ENCODE results near the gene CTXN2.

The CTXN2 gene

DNA sequence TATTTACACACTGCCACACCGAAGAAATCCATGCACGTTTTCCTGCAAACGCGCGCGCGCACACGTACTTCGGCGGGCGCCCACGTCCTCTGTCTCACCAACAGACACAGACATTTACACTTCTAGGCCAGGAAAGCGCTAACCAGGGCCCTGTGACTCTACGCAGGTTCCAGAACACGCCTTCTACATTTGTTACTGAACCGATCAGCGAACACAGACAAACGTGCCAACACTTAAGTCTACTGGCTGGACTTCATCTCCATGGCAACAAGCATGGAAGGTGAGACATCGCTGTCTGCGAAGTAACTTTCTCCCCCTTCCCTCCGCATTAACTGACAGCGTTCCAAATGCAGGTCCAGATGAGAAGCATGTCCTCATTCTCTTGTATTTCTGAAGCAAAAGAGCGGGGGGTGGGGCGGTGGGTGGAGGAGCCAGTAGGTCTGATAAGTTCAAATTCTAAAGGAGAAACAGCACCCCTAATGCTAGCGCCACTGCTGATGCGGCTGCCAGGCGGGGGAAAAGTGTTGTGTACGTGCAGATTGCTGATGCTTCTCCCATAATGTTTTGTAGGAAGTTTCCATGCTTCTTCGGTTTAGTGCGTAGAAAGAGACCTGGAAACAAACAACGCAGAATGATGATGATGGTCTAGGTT is at the start of gene CTXN2:
Gene CTXN2 (plus strand): TSS at position 92 of the 652 bp plus-strand sequence. CDS start 9,636 bp downstream, outside the sequence.
- no peak for DNase-seq (ENCODE audit: low read depth)

DNA sequence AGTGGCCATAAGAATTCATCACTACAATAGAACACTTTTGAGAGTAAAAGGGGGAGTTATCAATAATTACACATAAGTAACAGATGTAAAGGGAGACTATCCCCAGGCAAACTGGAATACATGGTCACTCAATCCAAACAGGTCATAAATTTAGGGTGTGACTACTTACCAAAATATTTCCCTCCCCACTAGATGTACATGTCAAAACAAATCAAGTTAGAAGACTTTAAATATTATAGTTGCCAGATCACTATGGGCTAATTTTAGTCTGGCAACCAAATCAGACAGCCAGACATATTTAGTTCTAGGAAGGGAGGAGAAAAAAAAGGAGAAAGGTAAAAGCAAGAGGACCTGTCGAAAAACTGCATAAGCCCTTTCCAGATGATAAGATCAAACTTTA is 47.6 kb upstream of the CTXN2 start:
- DNase-seq (ENCODE audit: low read depth), result no peak

DNA sequence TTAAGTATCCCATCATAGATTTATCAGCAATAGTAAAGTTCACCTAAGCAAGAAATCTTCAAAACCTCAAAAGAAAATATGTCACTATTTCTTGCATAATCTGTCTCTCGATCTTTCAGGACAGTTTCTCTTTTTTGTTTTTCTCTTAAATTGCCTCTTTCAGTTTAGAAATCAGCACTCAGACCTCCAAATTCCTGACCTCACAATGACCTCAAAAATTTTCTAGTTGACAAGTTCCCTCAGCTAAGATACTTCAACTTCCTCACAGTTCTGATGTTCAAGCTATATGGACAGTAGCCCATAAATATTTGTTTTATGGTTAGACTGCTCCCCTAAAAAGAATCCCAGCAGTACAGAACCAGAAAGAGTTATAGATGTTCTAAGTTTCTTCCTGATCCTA is 46.6 kb upstream of the CTXN2 start:
- DNase-seq (ENCODE audit: low read depth), result no peak

DNA sequence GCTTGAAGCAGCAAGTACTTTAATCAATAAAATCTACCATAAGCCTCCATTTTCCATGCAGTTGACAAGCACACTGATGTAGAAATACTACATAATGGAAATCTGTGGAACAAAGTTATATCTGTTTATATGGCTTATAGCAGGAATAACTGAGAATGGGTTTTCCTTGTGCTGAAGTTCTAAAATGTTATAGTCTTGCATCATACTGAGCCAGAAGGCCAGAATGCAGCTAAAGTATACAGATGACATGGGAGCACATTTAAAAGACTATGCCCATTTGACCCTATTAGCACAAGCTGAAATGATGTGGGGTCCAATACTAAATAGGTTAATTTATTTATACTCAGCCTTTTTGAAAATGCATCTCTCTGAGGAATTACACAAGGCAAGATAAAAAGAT is 45.5 kb upstream of the CTXN2 start:
- DNase-seq (ENCODE audit: low read depth), result no peak

DNA sequence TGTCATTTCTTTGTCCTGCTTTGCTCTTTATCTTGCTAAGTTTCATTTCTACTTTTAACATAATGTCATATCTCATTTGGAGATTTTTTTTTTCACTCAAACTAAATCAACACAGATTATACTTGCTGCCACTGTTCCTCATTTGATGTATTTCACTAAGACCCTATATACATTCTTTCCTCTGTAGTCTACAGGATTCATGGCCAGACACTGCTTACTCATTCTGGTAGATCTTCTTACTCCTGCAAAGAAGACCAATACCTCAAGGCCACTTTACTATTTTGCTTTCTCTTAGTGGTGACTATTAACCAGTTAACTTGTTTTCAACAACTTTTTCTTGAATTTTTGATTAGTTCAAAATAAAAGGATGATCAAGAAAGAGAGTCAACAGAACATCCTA is 44.1 kb upstream of the CTXN2 start:
- DNase-seq (ENCODE audit: low read depth), result no peak

DNA sequence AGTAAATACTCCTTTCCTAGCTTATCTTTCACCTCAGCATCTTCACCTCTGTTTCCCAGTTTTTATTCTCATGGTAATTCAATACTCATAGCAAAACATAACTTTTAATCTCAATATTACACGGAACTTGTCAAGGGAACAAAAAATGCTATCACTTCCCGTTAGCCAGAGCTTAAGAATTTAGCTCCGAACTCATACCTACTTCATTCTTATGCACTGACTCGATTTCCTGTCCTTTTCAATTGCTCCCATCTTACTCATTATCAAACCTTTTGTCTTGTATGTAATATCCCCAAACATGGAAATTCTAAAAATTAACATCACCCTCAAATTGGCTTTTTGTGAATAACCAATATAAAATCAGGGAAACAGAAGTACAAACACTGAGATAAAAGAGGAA is 41.6 kb upstream of the CTXN2 start:
- peak; percentile 12 for DNase-seq (ENCODE audit: low read depth)

DNA sequence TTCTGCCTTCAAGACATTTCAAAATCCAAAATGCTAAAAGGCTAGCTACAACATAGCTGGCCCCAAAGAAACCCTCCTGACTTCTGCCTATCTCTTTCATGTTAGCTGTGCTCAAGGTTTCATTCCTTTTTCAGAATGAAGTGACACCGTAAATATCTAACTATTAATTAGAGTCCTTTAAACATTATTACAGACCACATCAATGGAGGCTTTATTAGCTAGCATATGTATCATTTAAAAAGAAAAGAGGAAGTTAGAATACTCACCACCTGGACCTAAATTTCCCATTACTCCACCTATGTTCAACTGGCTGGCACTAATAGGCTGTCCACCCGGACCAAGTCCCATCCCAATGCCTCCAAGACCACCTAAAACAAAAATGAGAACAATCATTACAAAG is 37.9 kb upstream of the CTXN2 start:
- DNase-seq (ENCODE audit: low read depth), result no peak

DNA sequence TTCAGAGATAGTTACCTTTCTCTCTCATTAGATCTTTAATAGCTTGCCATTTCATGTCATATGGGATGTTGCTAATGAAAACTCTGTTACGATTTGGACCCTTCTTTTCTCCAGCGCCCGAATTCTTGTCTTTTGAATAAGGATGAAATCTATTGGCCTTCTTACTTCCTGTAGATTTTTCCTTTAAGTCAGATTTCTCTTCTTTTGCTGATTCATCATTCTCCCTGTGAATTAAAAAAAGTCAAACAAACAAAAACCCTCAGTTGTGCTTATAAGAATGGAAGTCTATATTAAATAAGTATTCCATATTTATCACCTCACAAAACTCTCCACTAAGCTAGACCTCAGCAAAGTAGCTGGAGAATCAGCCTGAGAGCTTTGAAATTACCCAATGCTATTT is 22.8 kb upstream of the CTXN2 start:
- DNase-seq (ENCODE audit: low read depth), result no peak

DNA sequence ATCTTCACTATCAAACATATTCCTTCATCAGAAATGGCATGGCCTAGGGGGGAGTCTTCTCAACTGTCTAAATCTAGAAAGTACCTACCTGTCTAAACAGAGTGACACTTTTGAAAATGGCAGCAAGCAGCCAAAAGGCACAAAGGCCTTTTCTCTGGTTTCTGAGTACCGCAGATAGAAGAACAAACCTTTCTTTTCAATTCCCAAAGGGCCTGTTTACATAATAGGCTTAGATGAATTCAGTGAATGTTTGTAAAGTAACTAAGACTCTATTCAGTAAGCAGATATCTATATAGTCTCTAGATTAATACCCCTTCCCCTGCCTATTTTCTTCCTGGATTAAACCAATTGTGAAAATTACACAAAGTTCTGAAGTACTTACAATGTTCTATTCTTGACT is 20.5 kb upstream of the CTXN2 start:
- DNase-seq (ENCODE audit: low read depth), result no peak

DNA sequence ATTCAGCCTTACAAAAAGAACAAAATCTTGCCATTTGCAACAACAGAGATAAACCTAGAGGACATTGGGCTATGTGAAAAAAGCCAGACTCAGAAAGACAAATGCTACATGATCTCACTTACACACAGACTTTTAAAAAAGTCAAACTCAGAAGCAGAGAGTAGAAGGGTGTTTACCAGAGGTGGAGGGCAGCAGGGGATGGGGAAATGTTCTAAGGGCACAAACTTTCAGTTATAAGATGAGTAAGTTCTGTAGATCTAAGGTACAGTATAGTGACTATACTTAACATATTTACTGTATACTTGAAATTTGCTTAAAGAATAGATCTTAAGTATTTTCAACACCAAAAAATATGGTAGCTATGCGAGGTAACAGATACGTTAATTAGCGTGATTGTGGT is 16.3 kb upstream of the CTXN2 start:
- no peak for DNase-seq (ENCODE audit: low read depth)

DNA sequence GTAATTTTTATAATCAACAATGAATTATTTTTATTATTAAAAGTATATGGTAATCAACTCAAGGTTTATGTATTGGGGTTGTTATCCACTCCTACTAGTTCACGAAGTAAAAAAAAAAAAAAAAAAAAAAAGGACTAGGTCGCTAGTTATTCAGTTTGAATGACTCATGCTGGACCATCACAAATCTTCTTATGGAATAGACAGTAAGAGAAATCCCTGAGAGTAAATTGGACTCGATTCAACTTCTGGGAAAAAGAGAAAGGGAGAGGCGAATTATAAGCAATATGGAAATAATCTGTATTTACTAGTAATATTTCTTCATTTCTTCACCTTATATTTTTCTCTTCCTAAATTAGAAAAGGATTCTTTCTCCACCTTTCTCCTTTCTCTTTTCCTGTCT is 15.4 kb upstream of the CTXN2 start:
- DNase-seq (ENCODE audit: low read depth), result no peak

DNA sequence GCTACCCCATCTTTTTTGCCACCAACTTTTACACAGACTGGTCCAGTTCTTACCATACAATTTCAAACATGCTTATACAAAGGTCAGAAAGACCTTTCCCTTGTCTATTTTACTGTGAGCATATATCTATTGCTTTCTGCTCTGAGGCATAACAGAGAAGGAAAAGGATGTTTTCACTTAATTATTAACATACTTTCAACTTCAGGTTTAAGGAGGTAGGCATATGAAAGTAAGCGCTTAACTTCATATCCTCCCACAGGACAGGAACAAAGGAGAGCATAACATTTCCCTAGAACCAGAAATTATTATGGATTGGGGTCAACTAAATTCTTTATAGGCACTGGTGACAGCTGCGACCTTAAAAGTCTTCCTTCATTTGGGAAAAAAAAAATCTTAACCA is 14.5 kb upstream of the CTXN2 start:
- DNase-seq (ENCODE audit: low read depth), result no peak

DNA sequence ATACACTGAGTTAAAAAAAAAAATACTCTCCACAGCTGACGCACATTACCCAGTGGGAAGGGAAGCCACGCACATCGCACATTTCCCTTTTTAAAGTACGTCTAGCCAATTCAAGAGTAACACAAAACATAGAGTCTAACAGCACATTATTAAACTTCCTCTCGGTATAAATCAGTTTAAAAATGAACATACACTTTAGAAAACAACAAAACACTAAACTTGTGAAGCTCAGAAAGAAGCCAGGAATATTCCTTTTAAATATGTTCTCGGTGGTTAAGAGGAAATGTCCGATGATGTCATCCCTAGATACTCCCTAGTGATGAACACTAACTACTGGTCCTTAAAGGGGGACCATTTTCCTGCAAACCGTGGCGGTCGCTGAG is 14.1 kb upstream of the CTXN2 start:
- DNase-seq (ENCODE audit: low read depth), result peak; percentile 13

DNA sequence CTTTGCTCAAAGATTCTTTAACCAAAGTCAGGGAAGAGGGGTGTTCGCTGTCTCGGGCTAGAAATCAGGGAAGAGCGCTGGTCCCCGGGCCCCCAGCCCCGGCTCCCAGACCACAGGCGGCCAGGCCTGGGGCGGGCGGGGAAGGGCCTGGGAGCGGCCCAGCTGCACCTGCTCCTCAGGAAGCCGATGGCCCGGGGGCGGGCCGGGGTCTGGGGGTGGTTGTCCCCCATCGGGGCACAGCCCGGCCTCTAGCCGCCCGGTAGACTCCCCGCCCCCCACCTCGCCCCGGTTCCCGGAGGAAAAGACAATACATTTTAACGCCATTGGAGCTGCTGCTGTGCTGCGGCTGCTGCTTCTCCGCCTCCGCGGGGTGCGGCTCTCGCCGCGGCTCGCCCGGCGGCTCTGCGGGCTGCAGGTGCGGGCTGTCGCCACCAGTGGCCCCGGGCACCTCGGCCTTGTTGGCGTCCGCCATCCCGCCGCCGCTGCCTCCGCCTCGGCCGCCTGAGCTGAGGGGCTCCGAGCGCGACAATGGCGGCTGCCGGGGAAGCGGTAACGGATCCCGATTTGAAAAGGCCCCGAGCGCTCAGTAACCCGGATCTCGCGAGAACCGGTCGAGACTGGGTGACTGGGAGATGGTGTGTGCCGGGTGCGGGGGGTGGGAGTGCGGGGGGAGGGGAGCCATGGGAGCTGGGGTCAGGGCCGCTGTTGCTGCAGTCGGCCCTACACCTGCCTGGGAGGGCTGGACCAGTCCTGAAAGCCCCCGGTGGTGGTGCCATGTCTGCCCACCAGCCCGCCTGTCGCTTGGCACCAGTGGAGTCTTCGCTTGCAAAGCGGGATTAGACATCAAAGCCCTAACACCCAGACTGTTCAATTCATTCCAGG is 13.5 kb upstream of the CTXN2 start, which contains the start of gene MYEF2:
Gene MYEF2 (minus strand): TSS at position 530 of the 882 bp plus-strand sequence. CDS start 58 bp downstream, at position 472.
- peak; percentile 21 for DNase-seq (ENCODE audit: low read depth)

DNA sequence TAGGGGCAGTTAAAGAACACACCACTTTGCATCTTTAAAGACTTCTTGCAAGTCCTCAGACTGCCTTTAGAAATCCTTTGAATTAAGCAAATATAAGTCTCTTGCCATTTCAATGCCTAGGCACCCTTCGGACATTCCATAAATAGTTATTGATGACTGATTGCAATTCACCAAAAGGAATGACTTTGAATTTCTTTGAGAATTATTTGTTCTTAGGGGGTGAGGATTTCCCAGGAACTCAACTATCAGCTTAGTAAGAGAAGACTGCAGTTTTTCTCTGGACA is 12.9 kb upstream of the CTXN2 start:
- no peak for DNase-seq (ENCODE audit: low read depth)

DNA sequence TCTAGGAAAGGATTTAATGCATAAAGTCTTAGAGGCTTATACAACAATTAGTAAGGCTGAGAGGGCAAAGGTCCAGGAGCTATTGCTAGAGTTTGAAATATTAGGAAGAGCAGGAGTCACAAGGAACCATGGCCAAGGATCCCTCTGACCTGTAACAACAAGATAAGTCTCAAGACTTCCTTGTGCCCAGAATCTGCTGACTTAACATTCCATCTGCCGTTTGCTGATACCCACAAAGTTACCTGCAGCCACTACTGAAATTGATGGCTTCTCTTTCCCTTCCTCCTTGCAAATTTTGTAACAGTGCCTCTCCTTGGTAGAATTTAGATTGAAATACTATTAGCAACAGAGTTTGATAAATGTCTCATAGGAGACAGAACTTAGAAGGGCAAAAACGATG is 8.7 kb upstream of the CTXN2 start:
- no peak for DNase-seq (ENCODE audit: low read depth)

DNA sequence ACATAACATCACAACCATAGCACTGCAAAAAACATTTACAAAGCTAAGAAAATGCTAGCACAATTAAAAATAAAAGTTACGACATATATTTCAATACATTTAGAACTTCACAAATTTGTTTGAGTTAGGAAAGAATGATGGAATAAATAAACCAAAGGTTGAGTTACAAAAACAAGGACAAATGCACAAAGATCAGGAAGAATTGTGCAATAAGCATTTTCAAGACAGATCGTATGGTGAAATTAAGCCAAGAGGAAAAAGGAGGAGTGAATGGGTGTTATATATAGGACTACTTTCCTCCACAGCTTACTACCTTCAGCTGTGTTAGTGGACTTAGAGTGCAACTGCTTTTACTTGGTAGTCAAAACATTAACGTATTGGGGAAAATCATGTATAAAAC is 5.9 kb upstream of the CTXN2 start:
- DNase-seq (ENCODE audit: low read depth), result no peak

DNA sequence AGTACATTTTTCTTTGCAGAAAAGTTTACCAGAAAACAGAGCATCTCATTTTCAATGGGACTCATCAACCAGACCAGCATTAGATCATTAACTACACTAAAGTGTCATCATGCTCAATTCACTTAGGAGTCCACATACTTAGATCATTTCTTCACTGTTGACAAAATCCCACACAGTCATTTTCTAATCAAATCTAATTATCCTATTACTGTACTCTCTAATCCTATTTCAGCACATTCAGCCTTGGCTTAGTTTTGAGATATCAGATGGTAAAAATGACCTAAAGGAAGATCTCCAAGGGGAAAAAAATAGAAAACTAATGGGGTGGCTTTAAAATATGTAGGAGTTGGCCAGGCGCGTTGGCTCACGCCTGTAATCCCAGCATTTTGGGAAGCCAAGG is 5.2 kb upstream of the CTXN2 start:
- DNase-seq (ENCODE audit: low read depth), result no peak

DNA sequence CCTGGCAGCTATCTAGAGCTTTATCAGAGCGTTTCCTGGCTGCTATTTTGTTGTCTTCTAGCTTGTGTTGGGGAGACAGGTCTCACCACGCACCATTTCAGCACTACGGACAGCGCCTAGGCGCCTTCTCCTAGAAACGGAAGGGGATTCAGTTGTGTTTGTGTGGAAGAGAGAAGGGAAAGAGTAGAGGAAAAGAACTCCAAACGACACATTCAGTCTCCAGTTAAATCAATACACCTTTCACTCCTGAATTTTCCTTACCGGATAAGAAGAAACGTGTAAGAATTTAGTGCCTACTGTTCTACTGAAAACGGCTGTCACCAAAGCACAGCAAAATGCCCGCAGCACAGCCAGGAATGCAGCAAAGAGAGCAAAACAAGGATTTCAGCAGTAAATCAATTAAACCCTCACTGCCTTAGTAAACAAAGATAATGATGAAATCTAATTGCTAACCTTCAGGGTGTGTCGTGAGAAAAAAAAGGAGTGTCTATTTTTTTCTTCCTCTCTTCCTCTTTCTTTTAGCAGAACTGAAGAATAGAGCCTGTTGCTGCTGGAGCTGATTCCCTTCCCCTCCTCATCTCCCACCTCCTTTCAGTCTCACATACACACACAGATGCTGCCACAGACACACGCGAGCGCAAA is 412 bp upstream of the CTXN2 start:
- peak; percentile 10 for DNase-seq (ENCODE audit: low read depth)

DNA sequence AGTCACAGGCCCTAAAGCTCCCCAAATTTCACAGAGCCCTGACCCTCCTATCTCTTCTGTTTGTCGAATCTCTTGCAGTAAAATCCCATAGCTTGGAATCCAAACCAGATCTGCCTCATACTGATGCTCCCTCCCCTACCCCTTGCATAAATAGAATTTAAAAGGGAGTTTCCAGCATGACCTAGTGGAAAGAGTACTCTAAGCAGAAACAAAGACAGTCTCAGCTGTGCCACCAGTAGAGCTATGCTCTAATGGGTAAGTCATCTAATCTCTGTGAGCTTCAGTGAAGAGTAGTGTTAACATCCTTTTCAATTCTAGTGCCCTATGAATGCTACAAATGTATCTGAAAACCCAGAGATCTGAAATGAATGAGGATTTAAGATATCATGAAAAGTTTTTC is 10.6 kb downstream of the CTXN2 start:
- no peak for DNase-seq (ENCODE audit: low read depth)

DNA sequence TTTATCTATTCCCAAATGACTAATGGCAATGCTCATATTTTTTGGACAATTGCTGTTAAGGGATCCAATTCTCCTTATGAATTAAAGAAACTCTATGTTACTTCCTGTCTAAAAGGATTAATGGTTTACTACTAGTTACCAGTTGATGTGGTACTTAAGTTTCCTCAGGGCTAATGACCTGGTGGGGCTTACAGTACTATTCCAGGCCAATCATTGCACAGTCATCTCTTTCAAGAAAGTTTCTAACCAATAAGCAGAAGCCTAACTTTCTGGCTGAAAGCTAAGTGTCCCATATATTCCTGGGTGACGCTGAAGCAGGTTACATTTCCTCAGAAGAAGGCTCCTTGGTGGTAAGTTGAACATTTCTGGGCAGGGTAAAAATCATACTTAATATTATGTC is 14.5 kb downstream of the CTXN2 start, which contains the start of gene SLC12A1:
Gene SLC12A1 (plus strand): TSS at position 322 of the 400 bp plus-strand sequence. CDS start 1,418 bp downstream, outside the sequence.
- DNase-seq (ENCODE audit: low read depth), result no peak

DNA sequence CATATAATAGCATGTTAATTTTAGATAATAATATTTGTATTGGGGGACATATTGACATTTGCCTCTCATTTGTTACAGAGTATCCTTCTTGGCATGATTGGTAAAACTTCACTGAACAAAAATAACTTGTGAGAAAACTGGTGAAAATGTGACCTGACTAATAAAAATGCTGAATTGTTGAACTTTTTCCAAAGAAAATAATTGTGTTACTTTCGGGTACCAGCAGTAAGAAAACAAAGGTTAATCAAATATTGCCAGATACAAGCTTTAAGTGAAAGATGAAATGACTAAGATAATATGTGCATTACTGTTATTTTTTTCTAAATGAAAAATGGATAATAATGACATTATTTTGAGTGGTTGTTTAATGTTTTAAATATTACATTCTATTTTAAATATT is 29.8 kb downstream of the CTXN2 start:
- no peak for DNase-seq (ENCODE audit: low read depth)

DNA sequence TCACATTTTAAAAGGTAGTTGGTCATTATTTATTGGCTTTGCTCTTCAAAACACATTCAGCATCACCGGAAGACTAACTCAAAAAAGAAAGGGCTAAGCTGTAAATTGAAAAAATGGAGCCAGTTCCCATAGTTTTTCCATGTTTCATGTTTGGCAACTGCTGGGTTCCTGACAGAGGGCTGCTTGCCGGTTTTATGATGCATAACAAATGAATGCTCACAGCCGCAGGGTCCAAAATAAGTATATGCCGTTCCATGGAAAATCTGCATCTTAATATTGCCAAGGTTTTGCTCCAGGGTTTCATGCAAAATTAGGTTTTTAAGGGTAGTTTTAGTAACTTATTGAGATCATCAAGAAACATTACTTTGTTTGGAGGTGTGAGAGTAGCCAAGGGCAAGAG is 30.4 kb downstream of the CTXN2 start:
- no peak for DNase-seq (ENCODE audit: low read depth)
